Measurements from ENCODE around the gene TNFRSF1B. TPM values are rescaled to one million over a fixed set of nuclear protein-coding genes. Genes with fewer than 3 reads are reported as not detected.

TNFRSF1B gene
- total RNA-seq, 1 experiment from 2014 or later, result 0.61 TPM

- Histone ChIP-seq H3K36me3 (ENCODE audit: control insufficient read depth in 1 of 2, insufficient read depth in 2 of 2, low read length in 2 of 2) (no peaks in the 10 kb centered on the region), H3K9me2 (ENCODE audit: insufficient read depth) (no peaks in the 10 kb centered on the region), H3K4me3 (replicated peaks in 1 of 2; ENCODE audit: low read depth in 1 of 2, low read length in 2 of 2) (peak overlapping the region; percentile 93 to 94), H3K27ac (ENCODE audit: low read depth, low read length) (peak overlapping the region; percentile 63), H3K79me2 (ENCODE audit: insufficient read depth, low read length) (peaks cover 39% of the 10 kb centered on the region), H3K4me1 (ENCODE audit: control insufficient read depth in 1 of 2, insufficient read depth in 2 of 2, low read length in 2 of 2) (peaks cover 16 to 24% of the 10 kb centered on the region in 2 experiments), H3K4me2 (ENCODE audit: low read length) (peak overlapping the region; percentile 90), H4K20me1 (ENCODE audit: insufficient read depth) (no peaks in the 10 kb centered on the region), H3K27me3 (ENCODE audit: insufficient read depth, low read length) (no peaks in the 10 kb centered on the region), H3K9me3 (ENCODE audit: control insufficient read depth in 1 of 2, insufficient read depth in 1 of 2, low read depth in 1 of 2, low read length in 2 of 2) (no peaks in the 10 kb centered on the region), H3K9ac (ENCODE audit: low read length) (peak overlapping the region; percentile 80), H2AFZ (ENCODE audit: low read depth, low read length, poor library complexity, severe bottlenecking) (no peak overlapping the region)
- RAD21 ChIA-PET (ENCODE audit: low non-redundant PET in 1 of 2, low total read pairs in 2 of 2, uncharacterized antibody in 2 of 2, unreplicated experiment in 2 of 2), result no interaction called here
- POLR2A ChIA-PET, result no interaction called here
- CTCF ChIA-PET, result no interaction called here
- no TSS peak for BruUV-seq (replicated peaks)
- intact Hi-C loops (cut with micrococcal nuclease), result no loop called here
- no peak for DNase-seq (ENCODE audit: low read depth, low spot score)
- TF ChIP-seq CTCF (IDR thresholded peaks at IDR 0.05 in 2 of 3, conservative IDR thresholded peaks at IDR 0.05 in 1 of 3; ENCODE audit: borderline replicate concordance in 1 of 3, insufficient read depth in 1 of 3, low read depth in 2 of 3, low read length in 2 of 3) (no peak), POLR2A (IDR thresholded peaks at IDR 0.05; ENCODE audit: borderline replicate concordance, extremely low read depth, insufficient read depth, insufficient read length) (no peak), ELF1 (IDR thresholded peaks at IDR 0.05; ENCODE audit: borderline replicate concordance, low read depth) (no peak), JUND (IDR thresholded peaks at IDR 0.05) (no peak), EZH2 (IDR thresholded peaks at IDR 0.05) (no peak), ZBTB33 (IDR thresholded peaks at IDR 0.05; ENCODE audit: extremely low read depth, insufficient replicate concordance, low read length) (no peak), FOSL1 (IDR thresholded peaks at IDR 0.05; ENCODE audit: low read depth) (no peak), RAD21 (IDR thresholded peaks at IDR 0.05; ENCODE audit: low read depth) (no peak), TCF7L2 (IDR thresholded peaks at IDR 0.05; ENCODE audit: borderline replicate concordance, extremely low read depth, insufficient read depth, insufficient read length) (no peak), ZNF274 (IDR thresholded peaks at IDR 0.05; ENCODE audit: low read depth, low read length) (no peak), SIN3A (IDR thresholded peaks at IDR 0.05; ENCODE audit: low read depth) (no peak), POLR2AphosphoS5 (IDR thresholded peaks at IDR 0.05; ENCODE audit: low read depth, low read length) (no peak), ATF3 (IDR thresholded peaks at IDR 0.05) (no peak)
- ATAC-seq, result no peak; the same call in 1 of the 2 replicates
Observed at GRCh38 chr1:12231276-12231595, 64.4 kb downstream of the TNFRSF1B start.
